HEK293 (cell line): ENCODE data around the gene CENPV.

ENCODE experiments used
- CTCF ChIA-PET: fragments of 350-600 bp; formaldehyde crosslinking; extraction: SDS; loops from one replicate; lab custom pipeline; 2021; ENCODE audit warnings: antibody characterized with exemption; lab: Yijun Ruan, JAX
- POLR2A ChIA-PET: fragments of 300-600 bp; formaldehyde crosslinking; extraction: SDS; loops from one replicate; lab custom pipeline; 2020; ENCODE audit warnings: antibody characterized with exemption, inconsistent platforms; lab: Yijun Ruan, JAX
- H3K27ac ChIP-seq: fragments of 200-500 bp; sonication (Bioruptor generic); 2 replicates; pipeline ENCODE4 v1.5.1; 2014; ENCODE audit warnings: low read depth, low read length, control low read depth, inconsistent platforms; ENCODE audit errors: extremely low read depth
- H3K36me3 ChIP-seq, 2 experiments: fragments of 200-500 bp in 1 of 2; sonication (Bioruptor generic) in 1 of 2; 1 replicate in 1 of 2; 2 replicates in 1 of 2; pipeline ENCODE4 v1.5.1; 2014 to 2017; ENCODE audit warnings: inconsistent platforms in 2 of 2, low read length in 2 of 2; ENCODE audit not compliant: control insufficient read depth in 2 of 2, insufficient read depth in 1 of 2
- H3K4me1 ChIP-seq: fragments of 200-500 bp; sonication (Bioruptor generic); 2 replicates; pipeline ENCODE4 v1.5.1; 2014; ENCODE audit warnings: mild to moderate bottlenecking, low read length, inconsistent platforms; ENCODE audit not compliant: control insufficient read depth, insufficient read depth
- H3K4me3 ChIP-seq: 2 replicates; pipeline ENCODE4 v1.5.1; 2011; ENCODE audit warnings: low read depth, mild to moderate bottlenecking, control low read depth, low read length, moderate library complexity
- H3K9me3 ChIP-seq: fragments of 200-500 bp; sonication (Bioruptor generic); 2 replicates; pipeline ENCODE4 v1.5.1; 2014; ENCODE audit warnings: low read depth, low read length, inconsistent platforms; ENCODE audit not compliant: control insufficient read depth, insufficient read depth
- GLI4 ChIP-seq: fragments of 450-650 bp; formaldehyde crosslinking; IDR thresholded peaks from 2 replicates; pipeline ENCODE4 v1.5.1; 2016; ENCODE audit warnings: missing biosample characterization, missing genetic modification characterization
- KLF16 ChIP-seq: fragments of 450-650 bp; formaldehyde crosslinking; IDR thresholded peaks from 2 replicates; pipeline ENCODE4 v1.5.1; 2017; ENCODE audit warnings: missing biosample characterization, missing genetic modification characterization
- KLF8 ChIP-seq: fragments of 450-650 bp; formaldehyde crosslinking; IDR thresholded peaks from 2 replicates; pipeline ENCODE4 v1.5.1; 2016; ENCODE audit warnings: missing biosample characterization, missing genetic modification characterization
- MZF1 ChIP-seq: fragments of 450-650 bp; formaldehyde crosslinking; IDR thresholded peaks from 2 replicates; pipeline ENCODE4 v1.5.1; 2017; ENCODE audit warnings: missing biosample characterization, missing genetic modification characterization, borderline replicate concordance
- PRDM1 ChIP-seq: fragments of 450-650 bp; formaldehyde crosslinking; IDR thresholded peaks from 2 replicates; pipeline ENCODE4; 2016; ENCODE audit warnings: missing biosample characterization, missing genetic modification characterization
- SP7 ChIP-seq: fragments of 450-650 bp; formaldehyde crosslinking; IDR thresholded peaks from 2 replicates; pipeline ENCODE4 v1.5.1; 2016; ENCODE audit warnings: missing biosample characterization, missing genetic modification characterization
- YY1 ChIP-seq: fragments of 450-650 bp; formaldehyde crosslinking; IDR thresholded peaks from 2 replicates; pipeline ENCODE4 v1.5.1; 2018; ENCODE audit warnings: missing biosample characterization, missing genetic modification characterization
- ZBTB17 ChIP-seq: fragments of 450-650 bp; formaldehyde crosslinking; IDR thresholded peaks from 2 replicates; pipeline ENCODE4 v1.5.1; 2016; ENCODE audit warnings: missing biosample characterization, missing genetic modification characterization
- ZBTB21 ChIP-seq: fragments of 450-650 bp; formaldehyde crosslinking; IDR thresholded peaks from 2 replicates; pipeline ENCODE4 v1.5.1; 2017; ENCODE audit warnings: missing biosample characterization, missing genetic modification characterization
- ZNF26 ChIP-seq: fragments of 450-650 bp; formaldehyde crosslinking; IDR thresholded peaks from 2 replicates; pipeline ENCODE4 v1.5.1; 2016; ENCODE audit warnings: missing biosample characterization, missing genetic modification characterization
- ZNF266 ChIP-seq: fragments of 450-650 bp; formaldehyde crosslinking; IDR thresholded peaks from 2 replicates; pipeline ENCODE4 v1.5.1; 2016; ENCODE audit warnings: missing biosample characterization, missing genetic modification characterization, low read depth
- ZNF366 ChIP-seq: fragments of 450-650 bp; formaldehyde crosslinking; conservative IDR thresholded peaks from 2 replicates; pipeline ENCODE4 v1.5.1; 2016; ENCODE audit warnings: missing biosample characterization, missing genetic modification characterization
- ZNF394 ChIP-seq: fragments of 450-650 bp; formaldehyde crosslinking; IDR thresholded peaks from 2 replicates; pipeline ENCODE4 v1.5.1; 2016; ENCODE audit warnings: missing biosample characterization, missing genetic modification characterization, mild to moderate bottlenecking, moderate library complexity, borderline replicate concordance
- ZNF473 ChIP-seq: fragments of 450-650 bp; formaldehyde crosslinking; IDR thresholded peaks from 2 replicates; pipeline ENCODE4 v1.5.1; 2017; ENCODE audit warnings: missing biosample characterization, missing genetic modification characterization
- ZNF558 ChIP-seq: fragments of 450-650 bp; formaldehyde crosslinking; IDR thresholded peaks from 2 replicates; pipeline ENCODE4 v1.5.1; 2016; ENCODE audit warnings: missing biosample characterization, missing genetic modification characterization
- ZNF629 ChIP-seq: fragments of 450-650 bp; formaldehyde crosslinking; IDR thresholded peaks from 2 replicates; pipeline ENCODE4 v1.5.1; 2017; ENCODE audit warnings: missing biosample characterization, missing genetic modification characterization
- TF ChIP-seq, protein P1 (sequence below): fragments of 450-650 bp; formaldehyde crosslinking; IDR thresholded peaks from 2 replicates; pipeline ENCODE4 v1.5.1; 2016; ENCODE audit warnings: missing biosample characterization, missing genetic modification characterization
- TF ChIP-seq, protein P2 (sequence below): fragments of 450-650 bp; formaldehyde crosslinking; IDR thresholded peaks from 2 replicates; pipeline ENCODE4 v1.5.1; 2016; ENCODE audit warnings: missing biosample characterization, missing genetic modification characterization, borderline replicate concordance
- TF ChIP-seq, protein P3 (sequence below): fragments of 450-650 bp; IDR thresholded peaks from 2 replicates; pipeline ENCODE4 v1.5.1; 2018; ENCODE audit warnings: missing biosample characterization, mild to moderate bottlenecking, missing genetic modification characterization

The CENPV gene

DNA sequence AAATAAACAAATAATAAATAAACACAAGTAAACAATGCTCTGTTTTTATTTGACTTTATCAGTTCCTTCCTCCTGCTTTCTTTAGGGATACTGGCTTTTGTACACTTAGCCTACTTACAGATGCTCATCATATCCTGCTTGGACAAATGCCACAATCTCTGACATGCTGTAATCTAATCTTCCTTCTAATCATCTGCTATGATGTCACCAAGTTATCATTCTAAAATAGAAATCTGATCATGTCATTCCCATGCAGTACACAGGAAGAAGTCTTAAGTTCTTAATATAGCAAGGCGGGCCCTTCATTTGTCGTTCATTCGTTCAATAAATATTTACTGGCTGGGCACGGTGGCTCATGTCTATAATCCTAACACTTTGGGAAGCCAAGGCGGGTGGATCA is 18.5 kb upstream of the CENPV start (continued):
- TF ChIP-seq ZNF26 (tag by site-specific recombination) (no peak), KLF8 (peak; percentile 43; the same call in 1 of the 2 replicates), ZBTB17 (tag by site-specific recombination) (0 out of 2 replicates have a peak, but pooled peaks have one; percentile 29), ZNF629 (peak; percentile 96), SP7 (tag by site-specific recombination) (peak; percentile 60), ZBTB21 (tag by site-specific recombination) (peak; percentile 89), ZNF394 (peak; percentile 46; the same call in 1 of the 2 replicates), ZNF558 (tag by site-specific recombination) (peak; percentile 93), ZNF366 (tag by site-specific recombination) (peak; percentile 80)
- TF ChIP-seq, protein P1, sequence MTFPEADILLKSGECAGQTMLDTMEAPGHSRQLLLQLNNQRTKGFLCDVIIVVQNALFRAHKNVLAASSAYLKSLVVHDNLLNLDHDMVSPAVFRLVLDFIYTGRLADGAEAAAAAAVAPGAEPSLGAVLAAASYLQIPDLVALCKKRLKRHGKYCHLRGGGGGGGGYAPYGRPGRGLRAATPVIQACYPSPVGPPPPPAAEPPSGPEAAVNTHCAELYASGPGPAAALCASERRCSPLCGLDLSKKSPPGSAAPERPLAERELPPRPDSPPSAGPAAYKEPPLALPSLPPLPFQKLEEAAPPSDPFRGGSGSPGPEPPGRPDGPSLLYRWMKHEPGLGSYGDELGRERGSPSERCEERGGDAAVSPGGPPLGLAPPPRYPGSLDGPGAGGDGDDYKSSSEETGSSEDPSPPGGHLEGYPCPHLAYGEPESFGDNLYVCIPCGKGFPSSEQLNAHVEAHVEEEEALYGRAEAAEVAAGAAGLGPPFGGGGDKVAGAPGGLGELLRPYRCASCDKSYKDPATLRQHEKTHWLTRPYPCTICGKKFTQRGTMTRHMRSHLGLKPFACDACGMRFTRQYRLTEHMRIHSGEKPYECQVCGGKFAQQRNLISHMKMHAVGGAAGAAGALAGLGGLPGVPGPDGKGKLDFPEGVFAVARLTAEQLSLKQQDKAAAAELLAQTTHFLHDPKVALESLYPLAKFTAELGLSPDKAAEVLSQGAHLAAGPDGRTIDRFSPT (tag by site-specific recombination) = 0 out of 2 replicates have a peak, but pooled peaks have one; percentile 13

GRCh38 chr17:16364625-16365024 is 11.4 kb upstream of the CENPV start:
- POLR2A ChIA-PET = interaction anchor here (1.3 to 6.2 kb wide), 5 partner anchors 11 to 150 kb away, joined by 5 to 83 read pairs (median 19); partner anchors contain the start of genes CENPV, NCOR1 and UBB
- TF ChIP-seq ZNF266 (tag by site-specific recombination) = no peak
- TF ChIP-seq PRDM1 (tag by site-specific recombination) = peak; percentile 57; the same call in 1 of the 2 replicates
- H3K9me3 ChIP-seq = no peaks in the 10 kb centered on the region
- no peak overlapping the region for H3K4me3 ChIP-seq
- no peak overlapping the region for H3K27ac ChIP-seq
- CTCF ChIA-PET = interaction anchor here (0.5 to 5.8 kb wide), 32 partner anchors 12 to 1064 kb away, joined by 3 to 93 read pairs (median 8); partner anchors contain the start of genes CENPV and UBB
- no peaks in the 10 kb centered on the region; a peak in 1 of 3 replicates for H3K36me3 ChIP-seq
- H3K4me1 ChIP-seq = peaks cover 4% of the 10 kb centered on the region

GRCh38 chr17:16363749-16364536 is 10.7 kb upstream of the CENPV start:
- ChIA-PET POLR2A (interaction anchor here (0.9 to 6.2 kb wide), 8 partner anchors 11 to 149 kb away, joined by 3 to 83 read pairs (median 7); partner anchors contain the start of genes CENPV, NCOR1 and UBB), CTCF (interaction anchor here (0.5 to 5.8 kb wide), 59 partner anchors 12 to 1065 kb away, joined by 3 to 93 read pairs (median 4); partner anchors contain the start of genes CENPV, TRPV2 and UBB)
- TF ChIP-seq, protein P2, sequence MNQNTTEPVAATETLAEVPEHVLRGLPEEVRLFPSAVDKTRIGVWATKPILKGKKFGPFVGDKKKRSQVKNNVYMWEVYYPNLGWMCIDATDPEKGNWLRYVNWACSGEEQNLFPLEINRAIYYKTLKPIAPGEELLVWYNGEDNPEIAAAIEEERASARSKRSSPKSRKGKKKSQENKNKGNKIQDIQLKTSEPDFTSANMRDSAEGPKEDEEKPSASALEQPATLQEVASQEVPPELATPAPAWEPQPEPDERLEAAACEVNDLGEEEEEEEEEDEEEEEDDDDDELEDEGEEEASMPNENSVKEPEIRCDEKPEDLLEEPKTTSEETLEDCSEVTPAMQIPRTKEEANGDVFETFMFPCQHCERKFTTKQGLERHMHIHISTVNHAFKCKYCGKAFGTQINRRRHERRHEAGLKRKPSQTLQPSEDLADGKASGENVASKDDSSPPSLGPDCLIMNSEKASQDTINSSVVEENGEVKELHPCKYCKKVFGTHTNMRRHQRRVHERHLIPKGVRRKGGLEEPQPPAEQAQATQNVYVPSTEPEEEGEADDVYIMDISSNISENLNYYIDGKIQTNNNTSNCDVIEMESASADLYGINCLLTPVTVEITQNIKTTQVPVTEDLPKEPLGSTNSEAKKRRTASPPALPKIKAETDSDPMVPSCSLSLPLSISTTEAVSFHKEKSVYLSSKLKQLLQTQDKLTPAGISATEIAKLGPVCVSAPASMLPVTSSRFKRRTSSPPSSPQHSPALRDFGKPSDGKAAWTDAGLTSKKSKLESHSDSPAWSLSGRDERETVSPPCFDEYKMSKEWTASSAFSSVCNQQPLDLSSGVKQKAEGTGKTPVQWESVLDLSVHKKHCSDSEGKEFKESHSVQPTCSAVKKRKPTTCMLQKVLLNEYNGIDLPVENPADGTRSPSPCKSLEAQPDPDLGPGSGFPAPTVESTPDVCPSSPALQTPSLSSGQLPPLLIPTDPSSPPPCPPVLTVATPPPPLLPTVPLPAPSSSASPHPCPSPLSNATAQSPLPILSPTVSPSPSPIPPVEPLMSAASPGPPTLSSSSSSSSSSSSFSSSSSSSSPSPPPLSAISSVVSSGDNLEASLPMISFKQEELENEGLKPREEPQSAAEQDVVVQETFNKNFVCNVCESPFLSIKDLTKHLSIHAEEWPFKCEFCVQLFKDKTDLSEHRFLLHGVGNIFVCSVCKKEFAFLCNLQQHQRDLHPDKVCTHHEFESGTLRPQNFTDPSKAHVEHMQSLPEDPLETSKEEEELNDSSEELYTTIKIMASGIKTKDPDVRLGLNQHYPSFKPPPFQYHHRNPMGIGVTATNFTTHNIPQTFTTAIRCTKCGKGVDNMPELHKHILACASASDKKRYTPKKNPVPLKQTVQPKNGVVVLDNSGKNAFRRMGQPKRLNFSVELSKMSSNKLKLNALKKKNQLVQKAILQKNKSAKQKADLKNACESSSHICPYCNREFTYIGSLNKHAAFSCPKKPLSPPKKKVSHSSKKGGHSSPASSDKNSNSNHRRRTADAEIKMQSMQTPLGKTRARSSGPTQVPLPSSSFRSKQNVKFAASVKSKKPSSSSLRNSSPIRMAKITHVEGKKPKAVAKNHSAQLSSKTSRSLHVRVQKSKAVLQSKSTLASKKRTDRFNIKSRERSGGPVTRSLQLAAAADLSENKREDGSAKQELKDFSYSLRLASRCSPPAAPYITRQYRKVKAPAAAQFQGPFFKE (tag by site-specific recombination) = no peak
- TF ChIP-seq YY1 (tag by site-specific recombination) = no peak
- 0 out of 2 replicates have a peak, but pooled peaks have one; percentile 16 for TF ChIP-seq MZF1
- TF ChIP-seq, protein P3, sequence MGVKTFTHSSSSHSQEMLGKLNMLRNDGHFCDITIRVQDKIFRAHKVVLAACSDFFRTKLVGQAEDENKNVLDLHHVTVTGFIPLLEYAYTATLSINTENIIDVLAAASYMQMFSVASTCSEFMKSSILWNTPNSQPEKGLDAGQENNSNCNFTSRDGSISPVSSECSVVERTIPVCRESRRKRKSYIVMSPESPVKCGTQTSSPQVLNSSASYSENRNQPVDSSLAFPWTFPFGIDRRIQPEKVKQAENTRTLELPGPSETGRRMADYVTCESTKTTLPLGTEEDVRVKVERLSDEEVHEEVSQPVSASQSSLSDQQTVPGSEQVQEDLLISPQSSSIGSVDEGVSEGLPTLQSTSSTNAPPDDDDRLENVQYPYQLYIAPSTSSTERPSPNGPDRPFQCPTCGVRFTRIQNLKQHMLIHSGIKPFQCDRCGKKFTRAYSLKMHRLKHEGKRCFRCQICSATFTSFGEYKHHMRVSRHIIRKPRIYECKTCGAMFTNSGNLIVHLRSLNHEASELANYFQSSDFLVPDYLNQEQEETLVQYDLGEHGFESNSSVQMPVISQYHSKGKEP = peak; percentile 50; the same call in 1 of the 2 replicates
- no peak for TF ChIP-seq KLF16 (tag by site-specific recombination)
- no peak for TF ChIP-seq GLI4 (tag by site-specific recombination)
- peak; percentile 33 for TF ChIP-seq SP7 (tag by site-specific recombination)
- TF ChIP-seq ZNF473 (tag by site-specific recombination) = no peak

More at GRCh38 chr17:16363749-16364536, 10.7 kb upstream of the CENPV start:
- Histone ChIP-seq H3K4me1 (peaks cover 4% of the 10 kb centered on the region), H3K9me3 (no peaks in the 10 kb centered on the region), H3K27ac (no peak overlapping the region), H3K36me3 (no peaks in the 10 kb centered on the region; a peak in 1 of 3 replicates), H3K4me3 (no peak overlapping the region)
